ENCODE measurements around the gene AFF3. TPM values are rescaled to one million over a fixed set of nuclear protein-coding genes. Genes with fewer than 3 reads are reported as not detected.
A peak's percentile ranks its signal among the peaks of the same experiment; 100 is the strongest.

Gene AFF3
- total RNA-seq, 1 experiment from 2014 or later: 0.22 TPM

DNA sequence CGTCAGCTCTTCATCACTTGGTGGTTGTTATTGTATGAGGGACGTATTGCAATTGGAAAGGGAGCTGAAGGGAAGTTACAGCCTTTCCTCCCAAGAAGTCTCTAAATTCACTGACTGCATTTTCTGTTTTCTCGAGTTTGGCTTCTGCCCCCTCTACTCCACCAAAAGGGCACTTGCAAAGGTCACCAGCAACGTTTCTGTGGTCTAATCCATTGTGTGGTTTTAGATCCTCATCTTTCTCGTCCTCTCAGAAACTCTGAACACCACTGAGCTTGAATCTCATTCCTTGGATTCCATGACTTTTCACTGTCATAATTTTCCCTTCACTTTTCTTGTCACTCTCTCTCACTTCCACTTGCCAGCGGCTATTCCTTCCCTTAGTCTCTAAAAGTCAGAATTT is 308.0 kb downstream of the AFF3 start:
- Histone ChIP-seq H3K23me2 (ENCODE audit: insufficient read length, low read depth, low read length, poor library complexity, severe bottlenecking) (no peaks in the 10 kb centered on the region), H4K20me1 (ENCODE audit: control insufficient read depth, insufficient read depth, insufficient read length) (no peaks in the 10 kb centered on the region), H3K4me1 (ENCODE audit: insufficient read depth, low read length) (no peaks in the 10 kb centered on the region), H3K18ac (ENCODE audit: insufficient read length, low read depth, low read length) (no peak overlapping the region), H2BK20ac (ENCODE audit: low read depth, low read length, poor library complexity, severe bottlenecking) (no peak overlapping the region), H3K4ac (ENCODE audit: low read depth, low read length) (no peak overlapping the region), H3K27ac (ENCODE audit: insufficient read length, low read depth, low read length) (no peak overlapping the region), H2BK15ac (ENCODE audit: low read depth, low read length) (no peak overlapping the region), H3K4me2 (ENCODE audit: insufficient read depth, insufficient read length, low read length) (no peak overlapping the region), H2BK5ac (ENCODE audit: insufficient read length, low read length) (no peak overlapping the region), H3K9me3 (ENCODE audit: control insufficient read depth, low read depth, low read length) (no peaks in the 10 kb centered on the region), H2AK5ac (ENCODE audit: insufficient read length, low read length) (no peak overlapping the region), H3K14ac (ENCODE audit: insufficient read depth, low read length) (no peak overlapping the region), H2BK120ac (ENCODE audit: low read depth, low read length, poor library complexity, severe bottlenecking) (no peak overlapping the region), H3K56ac (ENCODE audit: insufficient read length, low read depth, low read length) (no peak overlapping the region), H2AFZ (ENCODE audit: low read length) (no peak overlapping the region), H4K91ac (ENCODE audit: insufficient read length, low read depth, low read length) (no peak overlapping the region), H3K79me2 (ENCODE audit: insufficient read depth, low read length) (no peaks in the 10 kb centered on the region), H3K79me1 (ENCODE audit: insufficient read depth, low read depth, low read length, poor library complexity, severe bottlenecking) (no peaks in the 10 kb centered on the region), H3T11ph (ENCODE audit: low read length) (no peak overlapping the region), H4K8ac (replicated peaks; ENCODE audit: insufficient read length, low read depth, low read length) (no peak overlapping the region), H3K23ac (ENCODE audit: insufficient read length, low read depth, low read length) (no peak overlapping the region), H3K9ac (ENCODE audit: extremely low read depth, insufficient read length, low read length) (no peak overlapping the region), H4K5ac (ENCODE audit: insufficient read length, low read depth, low read length) (no peak overlapping the region), H3K27me3 (ENCODE audit: insufficient read depth, low read length) (no peaks in the 10 kb centered on the region), H2BK12ac (ENCODE audit: insufficient read length, low read depth, low read length) (no peak overlapping the region)
- no peaks in the 10 kb centered on the region for H3K9me3 Mint-ChIP-seq
- no CpG with 5 or more reads among the region's 6 CpGs for WGBS (ENCODE audit: extremely low coverage, insufficient read length, low lambda C conversion rate)
- no peak for TF ChIP-seq CTCF (conservative IDR thresholded peaks at IDR 0.05)
- DNase-seq: no peak
- H3K27ac Mint-ChIP-seq: 0 out of 7 replicates have a peak overlapping the region, but pooled peaks of 1 of the 3 experiments have one; percentile 32
- H3K36me3 Mint-ChIP-seq (ENCODE audit: insufficient read depth in 1 of 3, low read depth in 3 of 3): no peaks in the 10 kb centered on the region
- no peak overlapping the region for H3K4me3 Mint-ChIP-seq
- H3K4me1 Mint-ChIP-seq: no peaks in the 10 kb centered on the region
- H3K27me3 Mint-ChIP-seq (ENCODE audit: low read depth): peaks cover 9% of the 10 kb centered on the region; the same call in 1 of the 2 replicates
